Colonic mucosa (tissue), 4 donors: ENCODE data around the gene CAMSAP1. TPM values are rescaled to one million over a fixed set of nuclear protein-coding genes. Genes with fewer than 3 reads are reported as not detected.

Experiments
- DNase-seq: peaks from one replicate; pipeline ENCODE4 v3.0.0-alpha.2; 2020
- H3K27ac ChIP-seq: fragments of 200-600 bp; one replicate; pipeline ENCODE4 v1.8.0; 2021
- H3K27me3 ChIP-seq: fragments of 200-600 bp; one replicate; pipeline ENCODE4 v1.8.0; 2021
- H3K36me3 ChIP-seq: fragments of 200-600 bp; one replicate; pipeline ENCODE4 v1.8.0; 2021
- H3K4me1 ChIP-seq: fragments of 200-600 bp; one replicate; pipeline ENCODE4 v1.8.0; 2021; ENCODE audit warnings: mild to moderate bottlenecking
- H3K4me3 ChIP-seq: fragments of 200-600 bp; one replicate; pipeline ENCODE4 v1.8.0; 2021
- H3K9ac ChIP-seq, 2 donors: one replicate each; pipeline ENCODE4 v1.7.0; 2013; ENCODE audit warnings: control low read depth in 2 of 2, low read depth in 2 of 2, low read length in 2 of 2
- H3K9me3 ChIP-seq: fragments of 200-600 bp; one replicate; pipeline ENCODE4 v1.8.0; 2021
- intact Hi-C: fragments of 100-400 bp; cut with DNase I; formaldehyde crosslinking; loops from one replicate; pipeline ENCODE4 v1.14.1; 2022
- total RNA-seq, 2 donors: library from RNA; stranded (reverse); fragmentation: NEBNext Ultra II Directional in 1 of 2; extraction: Animal tissue kit (Norgen Biotek cat#: 25700) in 1 of 2; gene quantifications; one replicate each; pipeline ENCODE4 v1.2.1, GENCODE V29; 2021
- TF ChIP-seq, protein P1 (sequence below): fragments of 200-600 bp; IDR thresholded peaks from one replicate; pipeline ENCODE4 v1.8.0; 2022; ENCODE audit warnings: antibody characterized with exemption, mild to moderate bottlenecking
- donor health status: healthy.
- donor health status: DM: no; HTN: no; CAD: no.
- donor health status: DM: no; HTN: no; CAD: no.

The CAMSAP1 gene
- total RNA-seq, 2 donors from 2014 or later: 14.0 to 14.4 TPM

DNA sequence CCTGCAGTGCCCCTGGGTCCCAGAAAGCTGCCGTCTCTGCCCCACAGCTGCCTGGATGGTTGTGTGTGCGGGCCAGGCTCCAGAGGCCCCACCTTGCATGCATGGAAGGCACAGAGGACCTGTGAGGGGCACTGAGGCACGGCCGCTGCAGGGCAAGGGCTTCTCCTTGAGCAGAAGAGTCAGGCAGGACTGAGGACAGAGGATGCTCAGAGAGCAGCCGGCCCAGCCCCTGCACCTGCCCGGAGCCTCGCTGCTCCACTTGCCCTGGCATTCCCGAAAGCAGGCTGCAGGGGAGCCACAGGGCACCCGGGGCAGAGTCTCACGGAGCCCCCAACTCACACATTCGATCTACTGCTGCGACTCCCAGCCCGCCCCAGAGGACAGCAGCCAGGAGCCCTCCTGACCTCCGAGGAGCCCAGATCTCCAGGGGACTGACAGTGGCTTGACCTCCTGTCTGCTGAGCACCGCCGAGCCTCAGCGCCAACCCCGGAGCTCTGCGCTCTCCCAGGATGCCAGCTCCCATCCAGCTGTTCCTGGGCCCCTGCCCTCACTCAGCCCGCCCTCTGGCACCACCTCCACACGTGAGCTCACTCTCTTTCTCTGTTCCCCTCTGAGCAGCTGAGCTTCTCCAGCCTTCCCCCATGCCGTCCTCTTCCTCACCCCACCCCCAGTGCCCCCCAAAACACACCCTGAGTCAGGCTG, 110.4 kb downstream of the CAMSAP1 start:
- Histone ChIP-seq H3K9ac (no peak overlapping the region), H3K4me3 (no peak overlapping the region), H3K27me3 (no peaks in the 10 kb centered on the region), H3K27ac (no peak overlapping the region), H3K9me3 (no peaks in the 10 kb centered on the region), H3K4me1 (no peaks in the 10 kb centered on the region), H3K36me3 (no peaks in the 10 kb centered on the region)
- no peak for DNase-seq
- intact Hi-C loops: no loop called here
- TF ChIP-seq, protein P1, sequence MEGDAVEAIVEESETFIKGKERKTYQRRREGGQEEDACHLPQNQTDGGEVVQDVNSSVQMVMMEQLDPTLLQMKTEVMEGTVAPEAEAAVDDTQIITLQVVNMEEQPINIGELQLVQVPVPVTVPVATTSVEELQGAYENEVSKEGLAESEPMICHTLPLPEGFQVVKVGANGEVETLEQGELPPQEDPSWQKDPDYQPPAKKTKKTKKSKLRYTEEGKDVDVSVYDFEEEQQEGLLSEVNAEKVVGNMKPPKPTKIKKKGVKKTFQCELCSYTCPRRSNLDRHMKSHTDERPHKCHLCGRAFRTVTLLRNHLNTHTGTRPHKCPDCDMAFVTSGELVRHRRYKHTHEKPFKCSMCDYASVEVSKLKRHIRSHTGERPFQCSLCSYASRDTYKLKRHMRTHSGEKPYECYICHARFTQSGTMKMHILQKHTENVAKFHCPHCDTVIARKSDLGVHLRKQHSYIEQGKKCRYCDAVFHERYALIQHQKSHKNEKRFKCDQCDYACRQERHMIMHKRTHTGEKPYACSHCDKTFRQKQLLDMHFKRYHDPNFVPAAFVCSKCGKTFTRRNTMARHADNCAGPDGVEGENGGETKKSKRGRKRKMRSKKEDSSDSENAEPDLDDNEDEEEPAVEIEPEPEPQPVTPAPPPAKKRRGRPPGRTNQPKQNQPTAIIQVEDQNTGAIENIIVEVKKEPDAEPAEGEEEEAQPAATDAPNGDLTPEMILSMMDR: no peak

DNA sequence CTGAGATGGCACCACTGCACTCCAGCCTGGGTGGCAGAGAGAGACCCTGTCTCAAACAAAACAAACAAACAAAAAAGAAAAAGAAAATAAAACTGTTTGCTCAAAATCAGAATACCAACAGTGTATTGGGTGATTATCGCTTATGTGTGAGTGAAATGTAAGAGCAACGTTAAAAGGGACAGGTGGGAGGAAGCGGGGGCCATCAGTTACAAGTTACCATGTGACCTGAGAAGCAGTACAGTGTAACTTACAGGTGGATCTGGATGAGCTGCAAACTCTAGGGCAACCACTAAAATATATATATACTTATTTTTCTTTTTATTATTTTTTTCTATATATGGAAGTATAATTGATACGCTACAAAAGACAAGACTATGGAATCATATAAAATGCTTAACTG, 112.0 kb downstream of the CAMSAP1 start:
- Histone ChIP-seq H3K27ac (no peak overlapping the region), H3K27me3 (no peaks in the 10 kb centered on the region), H3K4me3 (no peak overlapping the region), H3K9ac (no peak overlapping the region), H3K36me3 (no peaks in the 10 kb centered on the region), H3K4me1 (no peaks in the 10 kb centered on the region), H3K9me3 (no peaks in the 10 kb centered on the region)
- intact Hi-C loops: no loop called here
- no peak for DNase-seq
- TF ChIP-seq, protein P1: no peak

DNA sequence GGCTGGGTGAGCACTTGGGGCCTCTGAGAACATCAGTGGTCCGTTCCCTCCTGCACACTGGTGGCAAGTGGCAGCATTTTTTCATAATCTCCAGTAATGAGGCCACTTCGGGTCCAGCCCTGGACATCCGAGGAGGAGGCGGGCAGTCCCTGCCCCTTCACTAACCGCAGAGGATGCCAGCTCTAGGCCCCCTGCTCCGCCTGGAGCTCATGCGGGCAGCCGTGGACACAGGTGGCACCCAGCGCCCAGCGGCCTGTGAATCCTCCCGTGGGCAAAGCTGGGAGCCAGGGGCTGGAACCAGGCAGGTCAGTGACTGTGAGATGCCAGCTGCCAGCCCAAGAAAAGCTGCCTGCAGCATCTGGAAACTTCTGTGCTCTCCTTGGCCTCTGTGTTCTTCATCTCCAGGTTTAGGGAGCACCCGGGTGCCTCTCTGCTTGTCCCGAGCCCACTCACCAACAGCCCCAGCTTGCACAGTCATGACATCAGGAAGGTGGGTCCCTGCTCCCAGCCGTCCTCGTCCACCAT, 112.9 kb downstream of the CAMSAP1 start:
- H3K9ac ChIP-seq: no peak overlapping the region
- no peaks in the 10 kb centered on the region for H3K4me1 ChIP-seq
- intact Hi-C loops: no loop called here
- H3K27ac ChIP-seq: no peak overlapping the region
- no peak overlapping the region for H3K4me3 ChIP-seq
- TF ChIP-seq, protein P1: no peak
- H3K36me3 ChIP-seq: no peaks in the 10 kb centered on the region
- no peak for DNase-seq
- no peaks in the 10 kb centered on the region for H3K9me3 ChIP-seq
- no peaks in the 10 kb centered on the region for H3K27me3 ChIP-seq

DNA sequence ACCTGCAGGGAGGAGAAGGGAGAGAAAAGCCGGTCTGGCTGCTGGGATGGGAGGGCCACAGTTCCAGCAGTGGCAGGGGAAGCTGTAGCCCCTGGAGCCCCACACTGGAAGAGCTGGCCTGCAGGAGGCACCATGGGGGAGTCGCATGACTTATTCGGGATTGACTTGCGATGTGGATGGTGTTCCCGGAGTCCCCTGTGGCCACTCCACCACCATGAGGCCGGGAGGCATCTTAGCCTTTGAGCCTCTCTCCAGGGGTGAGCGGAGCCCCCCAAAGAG, 113.3 kb downstream of the CAMSAP1 start:
- H3K9ac ChIP-seq: no peak overlapping the region
- H3K4me1 ChIP-seq: no peaks in the 10 kb centered on the region
- DNase-seq: no peak
- intact Hi-C loops: no loop called here
- H3K9me3 ChIP-seq: no peaks in the 10 kb centered on the region
- H3K36me3 ChIP-seq: no peaks in the 10 kb centered on the region
- H3K27me3 ChIP-seq: no peaks in the 10 kb centered on the region
- H3K27ac ChIP-seq: no peak overlapping the region
- TF ChIP-seq, protein P1: no peak
- H3K4me3 ChIP-seq: no peak overlapping the region

DNA sequence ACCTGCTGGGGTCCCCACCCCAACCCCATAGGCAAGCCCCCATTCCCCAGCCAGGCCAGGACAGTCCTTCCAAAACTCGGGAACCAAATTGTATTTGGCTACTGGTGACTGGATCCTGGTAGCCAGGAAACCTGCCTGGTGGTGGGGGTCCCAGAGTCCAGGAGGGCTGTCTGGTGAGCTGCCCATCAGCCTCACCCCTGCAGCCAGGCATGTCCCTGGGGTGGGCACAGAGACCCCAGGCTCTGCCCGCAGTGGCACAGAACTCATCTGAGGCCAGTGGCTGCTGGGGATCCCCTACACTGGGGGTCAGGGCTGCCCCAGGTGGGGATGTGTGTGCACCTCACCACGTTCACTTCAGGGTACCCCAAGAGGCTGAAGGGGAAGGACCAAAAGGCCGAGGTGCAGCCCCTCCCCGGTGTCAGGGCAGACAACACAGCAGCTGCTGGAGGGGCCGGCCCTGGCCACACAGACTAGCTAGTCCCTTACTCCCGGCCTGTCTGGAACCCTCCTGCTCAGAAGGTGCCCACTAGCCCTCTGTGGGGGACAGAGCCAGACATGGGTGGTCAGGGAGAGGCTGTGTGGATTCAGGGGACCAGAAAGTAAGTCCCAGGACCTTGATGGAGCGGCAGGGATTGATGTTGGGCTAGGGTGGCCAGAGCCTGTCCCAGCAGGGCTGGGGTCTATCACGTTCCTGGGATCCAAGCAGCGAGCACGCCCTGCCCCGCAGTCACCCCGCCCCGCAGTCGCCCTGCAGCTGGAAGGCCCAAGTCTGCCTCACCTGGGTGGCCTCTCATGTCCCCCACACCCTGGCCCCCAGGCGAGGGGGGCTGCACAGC, 113.9 kb downstream of the CAMSAP1 start:
- intact Hi-C loops: no loop called here
- no peaks in the 10 kb centered on the region for H3K36me3 ChIP-seq
- no peaks in the 10 kb centered on the region for H3K4me1 ChIP-seq
- no peak for DNase-seq
- H3K27me3 ChIP-seq: no peaks in the 10 kb centered on the region
- no peak overlapping the region for H3K27ac ChIP-seq
- no peak overlapping the region for H3K9ac ChIP-seq
- no peak overlapping the region for H3K4me3 ChIP-seq
- H3K9me3 ChIP-seq: no peaks in the 10 kb centered on the region
- TF ChIP-seq, protein P1: no peak
